ENCODE measurements around the gene CRACR2B. TPM values are rescaled to one million over a fixed set of nuclear protein-coding genes. Genes with fewer than 3 reads are reported as not detected.

CRACR2B gene
- total and polyA plus RNA-seq, 2 of the 13 experiments (the other 11 are each of a cell fraction or from before 2014, with no cell fraction given): 14.9 to 21.0 TPM

DNA sequence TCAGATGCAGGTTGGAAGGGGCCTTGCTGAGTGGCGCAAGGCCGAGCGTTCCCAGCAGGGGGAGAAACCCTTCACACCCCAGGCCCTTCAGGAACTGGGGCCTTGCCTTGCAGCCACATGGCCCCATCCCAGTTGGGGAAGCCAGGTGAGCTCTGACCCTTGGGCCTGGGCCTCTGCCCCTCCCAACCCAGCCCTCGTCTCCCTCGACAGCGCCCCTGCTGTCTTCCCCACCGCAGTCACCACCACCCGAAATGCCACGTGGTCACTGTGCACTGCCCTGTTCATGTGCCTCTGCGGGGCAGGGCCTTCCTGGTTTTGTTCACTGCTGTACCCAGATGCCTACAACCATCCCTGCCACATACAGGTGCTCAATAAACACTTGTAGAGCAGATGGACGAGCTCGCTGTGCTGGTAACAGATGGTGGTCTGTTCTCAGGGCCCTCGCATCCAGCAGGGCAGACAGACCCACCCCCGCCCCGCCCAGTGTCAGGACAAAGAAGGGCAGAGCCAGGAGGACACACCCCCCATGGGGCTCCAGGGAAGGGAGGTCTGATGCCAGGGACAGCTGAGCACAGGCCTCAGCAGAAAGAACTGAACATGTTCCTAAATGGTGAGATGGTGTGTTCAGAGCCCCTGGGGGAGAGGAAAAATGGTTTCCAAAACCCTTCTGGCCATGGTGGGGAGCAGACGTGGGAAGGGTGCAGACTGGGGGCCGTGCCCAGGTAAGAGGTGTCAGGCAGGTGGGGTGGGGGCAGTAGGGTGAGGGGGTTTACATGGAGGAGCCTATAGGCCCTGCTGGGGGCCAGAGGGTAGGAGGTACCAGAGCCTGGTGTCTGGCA lies 10.9 kb downstream of the CRACR2B start (continued):
- TF ChIP-seq, protein P1, sequence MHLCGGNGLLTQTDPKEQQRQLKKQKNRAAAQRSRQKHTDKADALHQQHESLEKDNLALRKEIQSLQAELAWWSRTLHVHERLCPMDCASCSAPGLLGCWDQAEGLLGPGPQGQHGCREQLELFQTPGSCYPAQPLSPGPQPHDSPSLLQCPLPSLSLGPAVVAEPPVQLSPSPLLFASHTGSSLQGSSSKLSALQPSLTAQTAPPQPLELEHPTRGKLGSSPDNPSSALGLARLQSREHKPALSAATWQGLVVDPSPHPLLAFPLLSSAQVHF (CRISPR knock-in tag; IDR thresholded peaks at IDR 0.05): no peak
- TF ChIP-seq NR3C1 (CRISPR knock-in tag; IDR thresholded peaks at IDR 0.05): no peak
- no peak for TF ChIP-seq ADNP (CRISPR knock-in tag; IDR thresholded peaks at IDR 0.05)
- 0 out of 2 replicates have a peak, but pooled peaks have one; percentile 34 for TF ChIP-seq MEF2D (CRISPR knock-in tag; IDR thresholded peaks at IDR 0.05)
- peak; percentile 46 for TF ChIP-seq STAG1 (CRISPR knock-in tag; IDR thresholded peaks at IDR 0.05)
- TF ChIP-seq ZNF766 (CRISPR knock-in tag; IDR thresholded peaks at IDR 0.05; ENCODE audit: borderline replicate concordance): no peak
- TF ChIP-seq, protein P2, sequence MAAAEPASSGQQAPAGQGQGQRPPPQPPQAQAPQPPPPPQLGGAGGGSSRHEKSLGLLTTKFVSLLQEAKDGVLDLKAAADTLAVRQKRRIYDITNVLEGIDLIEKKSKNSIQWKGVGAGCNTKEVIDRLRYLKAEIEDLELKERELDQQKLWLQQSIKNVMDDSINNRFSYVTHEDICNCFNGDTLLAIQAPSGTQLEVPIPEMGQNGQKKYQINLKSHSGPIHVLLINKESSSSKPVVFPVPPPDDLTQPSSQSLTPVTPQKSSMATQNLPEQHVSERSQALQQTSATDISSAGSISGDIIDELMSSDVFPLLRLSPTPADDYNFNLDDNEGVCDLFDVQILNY (CRISPR knock-in tag; conservative IDR thresholded peaks at IDR 0.05): no peak
- TF ChIP-seq ZNF556 (CRISPR knock-in tag; IDR thresholded peaks at IDR 0.05; ENCODE audit: borderline replicate concordance): peak; percentile 54; the same call in 1 of the 2 replicates
- TF ChIP-seq YEATS2 (CRISPR knock-in tag; IDR thresholded peaks at IDR 0.05; ENCODE audit: borderline replicate concordance): peak; percentile 64; the same call in 1 of the 2 replicates
- no peak for TF ChIP-seq ZNF678 (CRISPR knock-in tag; IDR thresholded peaks at IDR 0.05)
- no peak for TF ChIP-seq ZNF441 (CRISPR knock-in tag; IDR thresholded peaks at IDR 0.05; ENCODE audit: borderline replicate concordance)
- TF ChIP-seq ZNF20 (CRISPR knock-in tag; IDR thresholded peaks at IDR 0.05): no peak
- TF ChIP-seq, protein P3, sequence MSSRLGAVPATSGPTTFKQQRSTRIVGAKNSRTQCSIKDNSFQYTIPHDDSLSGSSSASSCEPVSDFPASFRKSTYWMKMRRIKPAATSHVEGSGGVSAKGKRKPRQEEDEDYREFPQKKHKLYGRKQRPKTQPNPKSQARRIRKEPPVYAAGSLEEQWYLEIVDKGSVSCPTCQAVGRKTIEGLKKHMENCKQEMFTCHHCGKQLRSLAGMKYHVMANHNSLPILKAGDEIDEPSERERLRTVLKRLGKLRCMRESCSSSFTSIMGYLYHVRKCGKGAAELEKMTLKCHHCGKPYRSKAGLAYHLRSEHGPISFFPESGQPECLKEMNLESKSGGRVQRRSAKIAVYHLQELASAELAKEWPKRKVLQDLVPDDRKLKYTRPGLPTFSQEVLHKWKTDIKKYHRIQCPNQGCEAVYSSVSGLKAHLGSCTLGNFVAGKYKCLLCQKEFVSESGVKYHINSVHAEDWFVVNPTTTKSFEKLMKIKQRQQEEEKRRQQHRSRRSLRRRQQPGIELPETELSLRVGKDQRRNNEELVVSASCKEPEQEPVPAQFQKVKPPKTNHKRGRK (CRISPR knock-in tag; IDR thresholded peaks at IDR 0.05): no peak
- TF ChIP-seq ZNF138 (CRISPR knock-in tag; IDR thresholded peaks at IDR 0.05; ENCODE audit: low read depth): no peak
- TF ChIP-seq NFIC (IDR thresholded peaks at IDR 0.05; ENCODE audit: low read length): no peak
- TF ChIP-seq, protein P4, sequence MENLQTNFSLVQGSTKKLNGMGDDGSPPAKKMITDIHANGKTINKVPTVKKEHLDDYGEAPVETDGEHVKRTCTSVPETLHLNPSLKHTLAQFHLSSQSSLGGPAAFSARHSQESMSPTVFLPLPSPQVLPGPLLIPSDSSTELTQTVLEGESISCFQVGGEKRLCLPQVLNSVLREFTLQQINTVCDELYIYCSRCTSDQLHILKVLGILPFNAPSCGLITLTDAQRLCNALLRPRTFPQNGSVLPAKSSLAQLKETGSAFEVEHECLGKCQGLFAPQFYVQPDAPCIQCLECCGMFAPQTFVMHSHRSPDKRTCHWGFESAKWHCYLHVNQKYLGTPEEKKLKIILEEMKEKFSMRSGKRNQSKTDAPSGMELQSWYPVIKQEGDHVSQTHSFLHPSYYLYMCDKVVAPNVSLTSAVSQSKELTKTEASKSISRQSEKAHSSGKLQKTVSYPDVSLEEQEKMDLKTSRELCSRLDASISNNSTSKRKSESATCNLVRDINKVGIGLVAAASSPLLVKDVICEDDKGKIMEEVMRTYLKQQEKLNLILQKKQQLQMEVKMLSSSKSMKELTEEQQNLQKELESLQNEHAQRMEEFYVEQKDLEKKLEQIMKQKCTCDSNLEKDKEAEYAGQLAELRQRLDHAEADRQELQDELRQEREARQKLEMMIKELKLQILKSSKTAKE (CRISPR knock-in tag; IDR thresholded peaks at IDR 0.05; ENCODE audit: borderline replicate concordance): 0 out of 2 replicates have a peak, but pooled peaks have one; percentile 38
- peak; percentile 65; the same call in 1 of the 2 replicates for TF ChIP-seq ELF1 (CRISPR knock-in tag; IDR thresholded peaks at IDR 0.05)
- no peak for TF ChIP-seq SRSF9 (IDR thresholded peaks at IDR 0.05; ENCODE audit: borderline replicate concordance, insufficient read depth, low read depth, low read length, poor library complexity, severe bottlenecking)
- TF ChIP-seq ZNF7 (CRISPR knock-in tag; IDR thresholded peaks at IDR 0.05): no peak
- TF ChIP-seq CC2D1A (CRISPR knock-in tag; IDR thresholded peaks at IDR 0.05): no peak
- TF ChIP-seq, protein P5, sequence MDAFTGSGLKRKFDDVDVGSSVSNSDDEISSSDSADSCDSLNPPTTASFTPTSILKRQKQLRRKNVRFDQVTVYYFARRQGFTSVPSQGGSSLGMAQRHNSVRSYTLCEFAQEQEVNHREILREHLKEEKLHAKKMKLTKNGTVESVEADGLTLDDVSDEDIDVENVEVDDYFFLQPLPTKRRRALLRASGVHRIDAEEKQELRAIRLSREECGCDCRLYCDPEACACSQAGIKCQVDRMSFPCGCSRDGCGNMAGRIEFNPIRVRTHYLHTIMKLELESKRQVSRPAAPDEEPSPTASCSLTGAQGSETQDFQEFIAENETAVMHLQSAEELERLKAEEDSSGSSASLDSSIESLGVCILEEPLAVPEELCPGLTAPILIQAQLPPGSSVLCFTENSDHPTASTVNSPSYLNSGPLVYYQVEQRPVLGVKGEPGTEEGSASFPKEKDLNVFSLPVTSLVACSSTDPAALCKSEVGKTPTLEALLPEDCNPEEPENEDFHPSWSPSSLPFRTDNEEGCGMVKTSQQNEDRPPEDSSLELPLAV (CRISPR knock-in tag; conservative IDR thresholded peaks at IDR 0.05; ENCODE audit: low read depth): no peak
- no peak for TF ChIP-seq ONECUT2 (CRISPR knock-in tag; IDR thresholded peaks at IDR 0.05)
- TF ChIP-seq FOSL2 (CRISPR knock-in tag; IDR thresholded peaks at IDR 0.05): peak; percentile 48; the same call in 1 of the 2 replicates

Measured in HepG2 (cell line).